Endothelial cell of umbilical vein (primary cell): ENCODE measurements around the gene EPHA4. TPM values are rescaled to one million over a fixed set of nuclear protein-coding genes. Genes with fewer than 3 reads are reported as not detected.

Source experiments
- BruUV-seq: library from RNA; stranded (reverse); fragments of 400-500 nt; replicated peaks from 2 replicates; lab custom pipeline; 2021; lab: Mats Ljungman, UMichigan
- CTCF ChIA-PET: fragments of 300-600, 350-600 bp; sonication (Branson Sonifier 250); formaldehyde crosslinking; loops from one replicate; lab custom pipeline; 2021; ENCODE audit warnings: antibody characterized with exemption, inconsistent platforms; lab: Charles Lee
- POLR2A ChIA-PET: fragments of 300-600, 350-600 bp; sonication (Branson Sonifier 250); formaldehyde crosslinking; loops from one replicate; lab custom pipeline; 2021; ENCODE audit warnings: antibody characterized with exemption, inconsistent platforms; lab: Charles Lee
- DNase-seq: peaks from one replicate; pipeline ENCODE4 v3.0.0-alpha.2; 2011; ENCODE audit warnings: low read depth, low spot score
- FAIRE-seq: peaks from 2 replicates; lab custom pipeline; 2011; peaks lifted over from hg19 to GRCh38; lab: Jason Lieb, UNC
- H2AFZ ChIP-seq: 2 replicates; pipeline ENCODE4 v1.6.0; 2012; ENCODE audit warnings: low read depth, low read length, control low read depth, inconsistent platforms
- H3K27ac ChIP-seq: 2 replicates; pipeline ENCODE4 v1.5.1; 2011; ENCODE audit warnings: low read depth, mild to moderate bottlenecking, control low read depth, low read length, moderate library complexity; ENCODE audit not compliant: insufficient read depth
- H3K27me3 ChIP-seq, 2 experiments: 2 replicates each; pipeline versions ENCODE4 v1.6.0 to v1.6.1; 2011; ENCODE audit warnings: low read length in 2 of 2, mixed read lengths in 1 of 2; ENCODE audit not compliant: control insufficient read depth in 2 of 2, insufficient read depth in 2 of 2
- H3K36me3 ChIP-seq, 2 experiments: 2 replicates in 1 of 2; 3 replicates in 1 of 2; pipeline ENCODE4 v1.5.1; 2011; ENCODE audit warnings: low read length in 2 of 2, mild to moderate bottlenecking in 1 of 2, moderate library complexity in 1 of 2; ENCODE audit not compliant: control insufficient read depth in 2 of 2, insufficient read depth in 2 of 2; ENCODE audit errors: extremely low read depth in 1 of 2
- H3K4me1 ChIP-seq: 3 replicates; pipeline ENCODE4 v1.5.1; 2011; ENCODE audit warnings: mild to moderate bottlenecking, low read length; ENCODE audit not compliant: control insufficient read depth, insufficient read depth; ENCODE audit errors: extremely low read depth
- H3K4me2 ChIP-seq: 2 replicates; pipeline ENCODE4 v1.6.1; 2011; ENCODE audit warnings: low read length, control low read depth, mixed read lengths; ENCODE audit not compliant: insufficient read depth
- H3K4me3 ChIP-seq, 3 experiments: fragments of 200-600 bp in 1 of 3; sonication (generic), shearing (Covaris generic) in 1 of 3; replicated peaks in 1 of 3; 2 replicates each; pipeline ENCODE4 v1.5.1; 2011 to 2016; ENCODE audit warnings: control low read depth in 3 of 3, low read length in 3 of 3, mild to moderate bottlenecking in 2 of 3, inconsistent platforms in 1 of 3, low read depth in 1 of 3, moderate library complexity in 1 of 3; ENCODE audit not compliant: insufficient read depth in 1 of 3
- H3K79me2 ChIP-seq: 2 replicates; pipeline ENCODE4 v1.6.0; 2012; ENCODE audit warnings: low read length, inconsistent platforms; ENCODE audit not compliant: control insufficient read depth, insufficient read depth
- H3K9ac ChIP-seq: replicated peaks from 2 replicates; pipeline ENCODE3; 2011; ENCODE audit warnings: low read length, control low read depth; ENCODE audit not compliant: insufficient read depth; ENCODE audit errors: extremely low read depth
- H3K9me1 ChIP-seq: replicated peaks from 3 replicates; pipeline ENCODE4 v1.6.0; 2011; ENCODE audit warnings: mild to moderate bottlenecking, low read length; ENCODE audit not compliant: control insufficient read depth, insufficient read depth; ENCODE audit errors: extremely low read depth
- H3K9me3 ChIP-seq: replicated peaks from 2 replicates; pipeline ENCODE4 v1.5.1; 2012; ENCODE audit warnings: low read length, inconsistent platforms; ENCODE audit not compliant: control insufficient read depth, insufficient read depth
- H4K20me1 ChIP-seq: replicated peaks from 2 replicates; pipeline ENCODE3; 2011; ENCODE audit warnings: mild to moderate bottlenecking, low read length; ENCODE audit not compliant: control insufficient read depth, insufficient read depth; ENCODE audit errors: extremely low read depth
- EZH2 ChIP-seq: IDR thresholded peaks from 2 replicates; pipeline ENCODE4 v1.6.1; 2012; ENCODE audit warnings: borderline replicate concordance, low read depth, mild to moderate bottlenecking, moderate library complexity, low read length, inconsistent platforms; ENCODE audit not compliant: severe bottlenecking
- FOS ChIP-seq: IDR thresholded peaks from 2 replicates; pipeline ENCODE4 v1.6.1; 2011; ENCODE audit warnings: mild to moderate bottlenecking, low read length, moderate library complexity, borderline replicate concordance; ENCODE audit not compliant: insufficient read depth
- GATA2 ChIP-seq: IDR thresholded peaks from 2 replicates; pipeline ENCODE4 v1.7.0; 2011; ENCODE audit warnings: low read depth, mild to moderate bottlenecking, moderate library complexity, mixed read lengths, low read length; ENCODE audit not compliant: insufficient read length, insufficient read depth
- JUN ChIP-seq: IDR thresholded peaks from 2 replicates; pipeline ENCODE4 v1.6.1; 2011; ENCODE audit warnings: borderline replicate concordance, low read depth; ENCODE audit not compliant: insufficient read length, insufficient read depth
- MYC ChIP-seq: IDR thresholded peaks from one replicate; pipeline ENCODE4 v1.6.1; 2011; ENCODE audit warnings: mild to moderate bottlenecking, low read depth, low read length
- POLR2A ChIP-seq: IDR thresholded peaks from 2 replicates; pipeline ENCODE4 v1.6.1; 2012; ENCODE audit warnings: low read depth, mild to moderate bottlenecking, control low read depth, low read length
- POLR2AphosphoS5 ChIP-seq: IDR thresholded peaks from 2 replicates; pipeline ENCODE4 v1.6.1; 2012; ENCODE audit warnings: low read depth, mild to moderate bottlenecking, control low read depth, low read length, moderate library complexity; ENCODE audit not compliant: insufficient read depth
- dilution Hi-C: fragments of 300-500 bp; cut with MboI; formaldehyde crosslinking; loops from one replicate; pipeline ENCODE4 v1.15.0; 2019; ENCODE audit warnings: low sequenced_read_pairs; ENCODE audit not compliant: extremely low pct_ligation_motif_present
- intact Hi-C: fragments of 100-400 bp; cut with micrococcal nuclease; formaldehyde crosslinking; loops from one replicate; pipeline ENCODE4 v1.10.0; 2022
- polyA plus RNA-seq, 4 experiments: library from polyadenylated mRNA; depleted of rRNA in 3 of 4; stranded (reverse) in 3 of 4; unstranded in 1 of 4; fragments of >200 nt; gene quantifications; 2 replicates each; pipeline versions ENCODE4 v1.2.1 to v1.2.3, GENCODE V29; 2011 to 2012; ENCODE audit warnings: missing spikeins in 1 of 4
- total RNA-seq: library from RNA; stranded (reverse); gene quantifications from 2 replicates; pipeline ENCODE4 v1.2.3, GENCODE V29; 2021
- TF ChIP-seq, protein P1 (sequence below): IDR thresholded peaks from 2 replicates; pipeline ENCODE4 v1.6.1; 2011; ENCODE audit not compliant: insufficient read depth, insufficient read length
- TF ChIP-seq, protein P2 (sequence below), 2 donors: IDR thresholded peaks; 1 replicate in 1 of 2; 2 replicates in 1 of 2; pipeline ENCODE4 v1.5.1; 2011; ENCODE audit warnings: low read length in 2 of 2, mild to moderate bottlenecking in 2 of 2, moderate library complexity in 2 of 2, control low read depth in 1 of 2, inconsistent platforms in 1 of 2, low read depth in 1 of 2; ENCODE audit not compliant: insufficient read depth in 1 of 2; ENCODE audit errors: extremely low read depth in 1 of 2

EPHA4 gene
- total and polyA plus RNA-seq, 2 donors (not counting 3 experiments of a cell fraction or from before 2014, with no cell fraction given): 11.9 to 19.8 TPM

GRCh38 chr2:221606424-221606823 is 34.3 kb upstream of the EPHA4 start:
- no peaks in the 10 kb centered on the region for H3K36me3 ChIP-seq
- BruUV-seq: no TSS peak
- no peak overlapping the region for H3K27ac ChIP-seq
- intact Hi-C loops: no loop called here
- no peaks in the 10 kb centered on the region for H3K9me3 ChIP-seq
- H3K79me2 ChIP-seq: no peaks in the 10 kb centered on the region
- DNase-seq (no peak), FAIRE-seq (no peak)
- no peaks in the 10 kb centered on the region for H3K4me1 ChIP-seq
- no peak overlapping the region for H2AFZ ChIP-seq
- no peaks in the 10 kb centered on the region for H3K9me1 ChIP-seq
- TF ChIP-seq POLR2AphosphoS5: no peak
- TF ChIP-seq, protein P1, sequence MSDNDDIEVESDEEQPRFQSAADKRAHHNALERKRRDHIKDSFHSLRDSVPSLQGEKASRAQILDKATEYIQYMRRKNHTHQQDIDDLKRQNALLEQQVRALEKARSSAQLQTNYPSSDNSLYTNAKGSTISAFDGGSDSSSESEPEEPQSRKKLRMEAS: no peak
- no peak for TF ChIP-seq GATA2
- no peak for TF ChIP-seq EZH2
- no peak for TF ChIP-seq FOS
- TF ChIP-seq, protein P2, sequence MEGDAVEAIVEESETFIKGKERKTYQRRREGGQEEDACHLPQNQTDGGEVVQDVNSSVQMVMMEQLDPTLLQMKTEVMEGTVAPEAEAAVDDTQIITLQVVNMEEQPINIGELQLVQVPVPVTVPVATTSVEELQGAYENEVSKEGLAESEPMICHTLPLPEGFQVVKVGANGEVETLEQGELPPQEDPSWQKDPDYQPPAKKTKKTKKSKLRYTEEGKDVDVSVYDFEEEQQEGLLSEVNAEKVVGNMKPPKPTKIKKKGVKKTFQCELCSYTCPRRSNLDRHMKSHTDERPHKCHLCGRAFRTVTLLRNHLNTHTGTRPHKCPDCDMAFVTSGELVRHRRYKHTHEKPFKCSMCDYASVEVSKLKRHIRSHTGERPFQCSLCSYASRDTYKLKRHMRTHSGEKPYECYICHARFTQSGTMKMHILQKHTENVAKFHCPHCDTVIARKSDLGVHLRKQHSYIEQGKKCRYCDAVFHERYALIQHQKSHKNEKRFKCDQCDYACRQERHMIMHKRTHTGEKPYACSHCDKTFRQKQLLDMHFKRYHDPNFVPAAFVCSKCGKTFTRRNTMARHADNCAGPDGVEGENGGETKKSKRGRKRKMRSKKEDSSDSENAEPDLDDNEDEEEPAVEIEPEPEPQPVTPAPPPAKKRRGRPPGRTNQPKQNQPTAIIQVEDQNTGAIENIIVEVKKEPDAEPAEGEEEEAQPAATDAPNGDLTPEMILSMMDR (IDR thresholded peaks at IDR 0.05; ENCODE audit: extremely low read depth in 1 of 2, insufficient read depth in 1 of 2, low read depth in 1 of 2, low read length in 2 of 2): no peak
- TF ChIP-seq POLR2A: no peak
- TF ChIP-seq MYC: no peak
- TF ChIP-seq JUN: no peak
- H3K4me3 ChIP-seq: no peak overlapping the region
- dilution Hi-C loops: no loop called here
- H4K20me1 ChIP-seq: no peaks in the 10 kb centered on the region
- H3K27me3 ChIP-seq: no peaks in the 10 kb centered on the region
- ChIA-PET CTCF (interaction anchor here (0.9 kb wide), 1 partner anchor 53 kb away, joined by 3 read pairs; no protein-coding TSS in a partner anchor), POLR2A (no interaction called here)
- no peak overlapping the region for H3K9ac ChIP-seq
- H3K4me2 ChIP-seq: no peak overlapping the region
